NB4 (cell line): ENCODE results near the gene KCNIP4.

Source experiments
- DNase-seq: peaks from one replicate; pipeline ENCODE4 v3.0.0; 2010; ENCODE audit warnings: low read depth
- H3K4me3 ChIP-seq: one replicate; pipeline ENCODE4 v1.5.1; 2011; ENCODE audit warnings: mild to moderate bottlenecking, low read depth, low read length, moderate library complexity
- MYC ChIP-seq: IDR thresholded peaks from 2 replicates; pipeline ENCODE4 v1.6.1; 2011; ENCODE audit warnings: low read depth, low read length
- POLR2A ChIP-seq: IDR thresholded peaks from 2 replicates; pipeline ENCODE4 v1.6.1; 2011; ENCODE audit warnings: mild to moderate bottlenecking; ENCODE audit not compliant: insufficient read length; ENCODE audit errors: extremely low read depth
- TF ChIP-seq, protein P1 (sequence below): IDR thresholded peaks from one replicate; pipeline ENCODE4 v1.5.1; 2012; ENCODE audit warnings: low read depth, low read length
- TF ChIP-seq, protein P2 (sequence below): IDR thresholded peaks from 2 replicates; pipeline ENCODE4 v1.6.1; 2011; ENCODE audit warnings: low read depth, low read length

KCNIP4 gene

DNA sequence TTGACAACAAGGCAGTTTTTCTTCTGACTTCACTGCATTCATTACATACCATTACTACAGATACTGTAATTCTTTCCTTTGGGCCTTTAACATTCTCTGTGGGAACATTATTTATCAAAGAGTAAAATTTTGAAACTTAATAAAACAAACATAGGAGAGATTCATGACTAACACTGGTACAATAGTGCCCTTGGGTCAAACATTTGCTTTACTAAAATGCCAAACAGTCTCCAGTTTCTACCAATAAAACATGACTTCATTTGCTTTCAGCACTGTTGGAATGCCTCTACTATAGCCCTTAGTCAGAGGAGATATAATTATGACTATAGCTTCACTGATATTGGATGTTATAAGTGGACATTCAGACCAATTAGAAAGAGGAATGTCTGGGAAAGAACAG is 766.9 kb downstream of the KCNIP4 start:
- TF ChIP-seq, protein P1, sequence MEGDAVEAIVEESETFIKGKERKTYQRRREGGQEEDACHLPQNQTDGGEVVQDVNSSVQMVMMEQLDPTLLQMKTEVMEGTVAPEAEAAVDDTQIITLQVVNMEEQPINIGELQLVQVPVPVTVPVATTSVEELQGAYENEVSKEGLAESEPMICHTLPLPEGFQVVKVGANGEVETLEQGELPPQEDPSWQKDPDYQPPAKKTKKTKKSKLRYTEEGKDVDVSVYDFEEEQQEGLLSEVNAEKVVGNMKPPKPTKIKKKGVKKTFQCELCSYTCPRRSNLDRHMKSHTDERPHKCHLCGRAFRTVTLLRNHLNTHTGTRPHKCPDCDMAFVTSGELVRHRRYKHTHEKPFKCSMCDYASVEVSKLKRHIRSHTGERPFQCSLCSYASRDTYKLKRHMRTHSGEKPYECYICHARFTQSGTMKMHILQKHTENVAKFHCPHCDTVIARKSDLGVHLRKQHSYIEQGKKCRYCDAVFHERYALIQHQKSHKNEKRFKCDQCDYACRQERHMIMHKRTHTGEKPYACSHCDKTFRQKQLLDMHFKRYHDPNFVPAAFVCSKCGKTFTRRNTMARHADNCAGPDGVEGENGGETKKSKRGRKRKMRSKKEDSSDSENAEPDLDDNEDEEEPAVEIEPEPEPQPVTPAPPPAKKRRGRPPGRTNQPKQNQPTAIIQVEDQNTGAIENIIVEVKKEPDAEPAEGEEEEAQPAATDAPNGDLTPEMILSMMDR = no peak
- TF ChIP-seq MYC (no peak), POLR2A (no peak)
- TF ChIP-seq, protein P2, sequence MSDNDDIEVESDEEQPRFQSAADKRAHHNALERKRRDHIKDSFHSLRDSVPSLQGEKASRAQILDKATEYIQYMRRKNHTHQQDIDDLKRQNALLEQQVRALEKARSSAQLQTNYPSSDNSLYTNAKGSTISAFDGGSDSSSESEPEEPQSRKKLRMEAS = no peak
- no peak for DNase-seq
- no peak overlapping the region for H3K4me3 ChIP-seq

DNA sequence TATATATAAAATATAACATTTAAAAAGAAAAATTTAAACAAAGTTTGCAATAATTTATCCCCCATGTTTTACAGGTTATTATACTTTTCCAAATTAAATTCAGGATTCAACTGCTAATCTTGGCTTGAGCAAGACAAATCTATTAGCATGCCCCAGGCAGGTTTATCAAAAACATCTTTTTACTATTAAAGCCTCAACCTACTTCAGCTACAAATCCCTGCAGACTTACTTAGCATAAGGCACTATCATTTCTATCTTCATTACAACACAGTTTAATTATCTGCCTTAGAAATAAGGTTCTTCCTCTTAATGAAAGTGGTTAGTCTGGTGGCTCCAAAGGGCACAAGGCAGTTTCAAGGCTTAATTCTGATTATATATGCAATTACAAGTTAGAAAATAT is 770.7 kb downstream of the KCNIP4 start:
- no peak for DNase-seq
- H3K4me3 ChIP-seq = no peak overlapping the region
- no peak for TF ChIP-seq MYC
- TF ChIP-seq, protein P1 = no peak

DNA sequence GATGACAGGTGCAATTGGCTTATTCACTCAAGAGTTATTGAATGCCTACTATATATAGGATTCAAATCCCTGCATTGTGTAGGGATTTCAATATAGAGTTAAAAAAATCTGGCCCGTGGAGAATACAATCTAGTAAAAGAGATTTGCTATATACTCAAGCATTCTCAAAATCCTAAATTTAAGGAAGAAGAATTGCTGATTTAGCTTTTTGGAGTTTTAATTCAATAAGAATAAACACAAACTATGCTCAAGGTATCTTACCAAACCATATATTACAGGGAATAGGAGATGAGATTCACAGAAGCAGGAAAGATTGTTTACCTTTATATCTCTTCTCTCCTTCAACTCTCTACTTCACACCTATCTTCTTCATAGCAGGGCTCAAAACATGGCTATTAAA is 771.5 kb downstream of the KCNIP4 start:
- TF ChIP-seq, protein P2 = no peak
- TF ChIP-seq, protein P1 = no peak
- no peak for TF ChIP-seq POLR2A
- no peak for TF ChIP-seq MYC
- H3K4me3 ChIP-seq = no peak overlapping the region
- DNase-seq = no peak

DNA sequence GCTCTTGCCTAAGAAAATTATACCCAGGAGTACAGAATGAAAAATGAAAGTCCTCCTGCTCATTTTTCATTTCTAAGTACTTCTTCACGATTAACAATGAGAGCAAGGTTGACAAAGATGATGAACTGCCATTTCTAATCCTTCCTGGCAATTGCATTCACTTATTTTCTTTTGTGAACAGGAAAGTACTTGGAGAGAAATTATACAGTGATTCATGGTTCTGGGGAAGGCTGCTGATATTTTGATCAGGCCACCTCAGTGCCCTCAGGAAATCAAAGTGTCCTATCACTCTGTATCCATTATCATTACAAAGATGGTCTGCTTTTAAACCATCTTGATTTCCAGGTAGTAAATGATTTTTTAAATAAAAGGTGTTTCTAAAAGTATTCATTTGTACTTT is 780.9 kb downstream of the KCNIP4 start:
- DNase-seq = no peak
- no peak overlapping the region for H3K4me3 ChIP-seq
- TF ChIP-seq, protein P1 = no peak
- TF ChIP-seq, protein P2 = no peak
- TF ChIP-seq MYC (no peak), POLR2A (no peak)

DNA sequence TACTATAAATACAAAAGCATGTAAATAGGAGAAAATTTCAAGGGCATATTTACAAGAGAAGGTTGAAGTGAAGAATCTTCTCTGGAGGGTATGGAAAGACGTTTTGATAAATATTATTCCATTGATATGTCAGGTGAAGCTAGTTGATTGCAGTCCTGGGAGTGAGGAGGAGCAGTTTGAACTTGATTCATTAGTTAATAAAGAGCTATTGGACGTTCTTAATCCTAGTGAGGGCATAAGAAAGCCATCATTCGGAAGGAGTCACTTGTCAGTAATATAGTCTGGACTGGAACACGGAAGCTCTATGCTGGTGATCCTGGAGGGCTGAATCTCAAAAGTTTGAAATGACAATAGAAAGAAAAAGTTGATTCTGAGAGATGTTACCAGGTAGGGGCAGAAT is 793.2 kb downstream of the KCNIP4 start:
- TF ChIP-seq, protein P2 = no peak
- TF ChIP-seq MYC = no peak
- no peak for TF ChIP-seq POLR2A
- TF ChIP-seq, protein P1 = no peak
- H3K4me3 ChIP-seq = no peak overlapping the region
- no peak for DNase-seq

DNA sequence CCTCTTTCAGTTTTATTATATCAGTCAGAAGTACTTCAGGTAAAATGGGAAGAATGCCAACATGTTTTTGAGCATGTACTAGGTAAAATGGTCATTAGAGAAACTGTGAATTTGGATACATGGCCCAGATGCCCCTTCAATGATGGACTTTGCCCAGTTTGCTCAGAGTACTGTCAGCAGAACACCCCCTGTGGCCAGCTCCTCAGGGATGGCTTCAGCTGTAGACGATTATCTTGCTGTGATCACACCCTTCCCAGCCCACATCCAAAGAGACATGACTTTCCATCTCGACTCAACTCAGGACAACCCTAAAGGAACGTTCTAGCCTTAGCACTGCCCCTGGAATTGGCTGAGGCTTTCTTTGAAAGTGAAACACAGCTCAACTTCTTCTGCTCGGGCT is 809.2 kb downstream of the KCNIP4 start:
- H3K4me3 ChIP-seq = no peak overlapping the region
- no peak for DNase-seq
- TF ChIP-seq POLR2A = no peak
- no peak for TF ChIP-seq MYC
- TF ChIP-seq, protein P1 = no peak
- TF ChIP-seq, protein P2 = no peak
